Upper lobe of right lung (tissue), 1 donor: Measurements from ENCODE around the gene FMN1. TPM values are rescaled to one million over a fixed set of nuclear protein-coding genes. Genes with fewer than 3 reads are reported as not detected.

Source experiments
- ATAC-seq: fragments of 200-7000 bp; cut with Tn5 transposase; one replicate; pipeline ENCODE4 v1.9.1; 2020; ENCODE audit warnings: mild to moderate bottlenecking, moderate library complexity
- DNase-seq: peaks from one replicate; pipeline ENCODE4 v3.0.0-alpha.2; 2020
- H3K27ac ChIP-seq: fragments of 200-600 bp; one replicate; pipeline ENCODE4 v1.8.0; 2022
- H3K27me3 ChIP-seq: fragments of 200-600 bp; one replicate; pipeline ENCODE4 v1.8.0; 2022; ENCODE audit warnings: mild to moderate bottlenecking
- H3K36me3 ChIP-seq: fragments of 200-600 bp; one replicate; pipeline ENCODE4 v1.8.0; 2022
- H3K4me1 ChIP-seq: fragments of 200-600 bp; one replicate; pipeline ENCODE4 v1.8.0; 2022
- H3K4me3 ChIP-seq: fragments of 200-600 bp; one replicate; pipeline ENCODE4 v1.8.0; 2022; ENCODE audit warnings: mild to moderate bottlenecking
- H3K9me3 ChIP-seq: fragments of 200-600 bp; one replicate; pipeline ENCODE4 v1.8.0; 2022
- CTCF ChIP-seq: fragments of 200-600 bp; IDR thresholded peaks from one replicate; pipeline ENCODE4 v1.8.0; 2022; ENCODE audit warnings: antibody characterized with exemption
- intact Hi-C: fragments of 100-400 bp; cut with DNase I; formaldehyde crosslinking; loops from one replicate; pipeline ENCODE4 v1.11.0; 2022
- total RNA-seq: library from RNA; stranded (reverse); fragmentation: NEBNext Ultra II Directional; extraction: Animal tissue kit (Norgen Biotek cat#: 25700); gene quantifications from one replicate; pipeline ENCODE4 v1.2.1, GENCODE V29; 2021
- donor health status: DM: no; HTN: yes; CAD: no; lungs with severe emphysema.

FMN1 gene
- total RNA-seq, 1 donor from 2014 or later = 33.5 TPM

- Histone ChIP-seq H3K27ac (no peak overlapping the region), H3K36me3 (no peaks in the 10 kb centered on the region), H3K4me1 (peaks cover 15% of the 10 kb centered on the region), H3K4me3 (no peak overlapping the region), H3K27me3 (no peaks in the 10 kb centered on the region), H3K9me3 (no peaks in the 10 kb centered on the region)
- ATAC-seq = peak; percentile 52
- intact Hi-C loops = no loop called here
- no peak for DNase-seq
- TF ChIP-seq CTCF = no peak
Observed at GRCh38 chr15:33137101-33137500, 57.4 kb downstream of the FMN1 start.

GRCh38 chr15:33136353-33136752, 58.2 kb downstream of the FMN1 start:
- Histone ChIP-seq H3K27ac (no peak overlapping the region), H3K36me3 (no peaks in the 10 kb centered on the region), H3K9me3 (no peaks in the 10 kb centered on the region), H3K4me3 (no peak overlapping the region), H3K27me3 (no peaks in the 10 kb centered on the region), H3K4me1 (peaks cover 15% of the 10 kb centered on the region)
- intact Hi-C loops = no loop called here
- TF ChIP-seq CTCF = no peak
- DNase-seq = no peak
- no peak for ATAC-seq

- no peak overlapping the region for H3K27ac ChIP-seq
- no peaks in the 10 kb centered on the region for H3K9me3 ChIP-seq
- H3K4me3 ChIP-seq = no peak overlapping the region
- DNase-seq (no peak), ATAC-seq (peak; percentile 75)
- intact Hi-C loops = no loop called here
- TF ChIP-seq CTCF = no peak
- H3K36me3 ChIP-seq = no peaks in the 10 kb centered on the region
- H3K4me1 ChIP-seq = peaks cover 15% of the 10 kb centered on the region
- H3K27me3 ChIP-seq = no peaks in the 10 kb centered on the region
Observed at GRCh38 chr15:33135355-33135781, 59.1 kb downstream of the FMN1 start.

GRCh38 chr15:33132722-33133345, 61.7 kb downstream of the FMN1 start:
- H3K36me3 ChIP-seq = no peaks in the 10 kb centered on the region
- no peaks in the 10 kb centered on the region for H3K9me3 ChIP-seq
- ATAC-seq (peak; percentile 85), DNase-seq (no peak)
- no peak overlapping the region for H3K27ac ChIP-seq
- intact Hi-C loops = no loop called here
- H3K4me3 ChIP-seq = no peak overlapping the region
- H3K27me3 ChIP-seq = no peaks in the 10 kb centered on the region
- peaks cover 15% of the 10 kb centered on the region for H3K4me1 ChIP-seq
- TF ChIP-seq CTCF = peak; percentile 63

- no peak overlapping the region for H3K27ac ChIP-seq
- intact Hi-C loops = no loop called here
- DNase-seq = no peak
- H3K4me3 ChIP-seq = no peak overlapping the region
- H3K27me3 ChIP-seq = no peaks in the 10 kb centered on the region
- no peaks in the 10 kb centered on the region for H3K36me3 ChIP-seq
- peaks cover 19% of the 10 kb centered on the region for H3K4me1 ChIP-seq
- no peak for TF ChIP-seq CTCF
- ATAC-seq = no peak
- H3K9me3 ChIP-seq = no peaks in the 10 kb centered on the region
Observed at GRCh38 chr15:33132233-33132580, 62.3 kb downstream of the FMN1 start.
